Mucosa of rectum (tissue), 2 donors: ENCODE data around the gene MTCL1.

ENCODE experiments used
- H3K27ac ChIP-seq, 2 donors: one replicate each; pipeline ENCODE4 v1.7.0; 2013; ENCODE audit warnings: inconsistent platforms in 2 of 2, low read depth in 2 of 2, low read length in 2 of 2
- H3K27me3 ChIP-seq, 2 donors: one replicate each; pipeline ENCODE4 v1.7.0; 2013; ENCODE audit warnings: low read length in 2 of 2; ENCODE audit not compliant: control insufficient read depth in 2 of 2, insufficient read depth in 2 of 2
- H3K36me3 ChIP-seq, 2 donors: one replicate each; pipeline ENCODE4 v1.7.0; 2013; ENCODE audit warnings: low read length in 2 of 2; ENCODE audit not compliant: control insufficient read depth in 2 of 2, insufficient read depth in 2 of 2
- H3K4me1 ChIP-seq, 2 donors: one replicate each; pipeline ENCODE4 v1.7.0; 2013; ENCODE audit warnings: low read length in 2 of 2, mild to moderate bottlenecking in 1 of 2; ENCODE audit not compliant: control insufficient read depth in 2 of 2, insufficient read depth in 2 of 2
- H3K4me3 ChIP-seq, 2 donors: one replicate each; pipeline ENCODE4 v1.7.0; 2013; ENCODE audit warnings: low read length in 2 of 2
- H3K9ac ChIP-seq, 2 donors: one replicate each; pipeline ENCODE4 v1.7.0; 2013; ENCODE audit warnings: low read length in 2 of 2, low read depth in 1 of 2, mild to moderate bottlenecking in 1 of 2
- H3K9me3 ChIP-seq, 2 donors: one replicate each; pipeline ENCODE4 v1.7.0; 2013; ENCODE audit warnings: low read length in 2 of 2; ENCODE audit not compliant: control insufficient read depth in 2 of 2
- donor health status: healthy.
- donor health status: Normal muscosa, but diverticular disease.

The MTCL1 gene

GRCh38 chr18:8702668-8703067 is 2.7 kb upstream of the MTCL1 start:
- no peaks in the 10 kb centered on the region for H3K36me3 ChIP-seq
- H3K9me3 ChIP-seq, result no peaks in the 10 kb centered on the region
- no peak overlapping the region for H3K9ac ChIP-seq
- peaks cover 6 to 7% of the 10 kb centered on the region in 2 donors for H3K4me1 ChIP-seq
- no peak overlapping the region for H3K4me3 ChIP-seq
- H3K27me3 ChIP-seq, result peaks cover 17 to 24% of the 10 kb centered on the region in 2 donors
- no peak overlapping the region for H3K27ac ChIP-seq

- Histone ChIP-seq H3K9ac (no peak overlapping the region), H3K4me1 (peaks cover 6 to 7% of the 10 kb centered on the region in 2 donors), H3K27ac (no peak overlapping the region), H3K9me3 (no peaks in the 10 kb centered on the region), H3K36me3 (no peaks in the 10 kb centered on the region), H3K27me3 (peaks cover 21 to 29% of the 10 kb centered on the region in 2 donors), H3K4me3 (no peak overlapping the region)
Measured at GRCh38 chr18:8703092-8703709, 2.2 kb upstream of the MTCL1 start.

- no peak overlapping the region for H3K9ac ChIP-seq
- H3K36me3 ChIP-seq, result no peaks in the 10 kb centered on the region
- peak overlapping the region in 1 of 2 donors; percentile 72 for H3K4me3 ChIP-seq
- peaks cover 27 to 35% of the 10 kb centered on the region in 2 donors for H3K27me3 ChIP-seq
- H3K9me3 ChIP-seq, result no peaks in the 10 kb centered on the region
- H3K27ac ChIP-seq, result peak overlapping the region in 1 of 2 donors; percentile 67
- H3K4me1 ChIP-seq, result peaks cover 6 to 7% of the 10 kb centered on the region in 2 donors
Measured at GRCh38 chr18:8703781-8704301, 1.5 kb upstream of the MTCL1 start.

GRCh38 chr18:8704361-8705237 is 757 bp upstream of the MTCL1 start:
- no peaks in the 10 kb centered on the region for H3K36me3 ChIP-seq
- H3K4me3 ChIP-seq, result peak overlapping the region; percentile 65 to 72
- H3K9ac ChIP-seq, result peak overlapping the region; percentile 46 to 52
- no peaks in the 10 kb centered on the region for H3K9me3 ChIP-seq
- peaks cover 6 to 7% of the 10 kb centered on the region in 2 donors for H3K4me1 ChIP-seq
- peaks cover 29 to 38% of the 10 kb centered on the region in 2 donors for H3K27me3 ChIP-seq
- H3K27ac ChIP-seq, result peak overlapping the region; percentile 64 to 67

- Histone ChIP-seq H3K4me3 (peak overlapping the region; percentile 59), H3K9me3 (no peaks in the 10 kb centered on the region), H3K27ac (peak overlapping the region in 1 of 2 donors; percentile 23), H3K9ac (peak overlapping the region in 1 of 2 donors; percentile 43), H3K27me3 (peaks cover 25 to 38% of the 10 kb centered on the region in 2 donors), H3K36me3 (no peaks in the 10 kb centered on the region), H3K4me1 (peaks cover 6 to 7% of the 10 kb centered on the region in 2 donors)
Measured at GRCh38 chr18:8705961-8706790, 820 bp downstream of the MTCL1 start.

- Histone ChIP-seq H3K36me3 (no peaks in the 10 kb centered on the region), H3K27ac (peak overlapping the region in 1 of 2 donors; percentile 16), H3K27me3 (peaks cover 22 to 32% of the 10 kb centered on the region in 2 donors), H3K4me1 (peaks cover 6 to 7% of the 10 kb centered on the region in 2 donors), H3K9ac (peak overlapping the region; percentile 9 to 34), H3K4me3 (peak overlapping the region; percentile 59), H3K9me3 (no peaks in the 10 kb centered on the region)
Measured at GRCh38 chr18:8706791-8707555, 1.6 kb downstream of the MTCL1 start.

GRCh38 chr18:8707556-8708300 is 2.4 kb downstream of the MTCL1 start:
- Histone ChIP-seq H3K27ac (peak overlapping the region in 1 of 2 donors; percentile 16), H3K27me3 (peaks cover 22 to 32% of the 10 kb centered on the region in 2 donors), H3K9ac (no peak overlapping the region), H3K4me3 (peak overlapping the region in 1 of 2 donors; percentile 59), H3K9me3 (no peaks in the 10 kb centered on the region), H3K36me3 (no peaks in the 10 kb centered on the region), H3K4me1 (peaks cover 6 to 7% of the 10 kb centered on the region in 2 donors)

- Histone ChIP-seq H3K4me1 (peaks cover 6 to 7% of the 10 kb centered on the region in 2 donors), H3K27ac (no peak overlapping the region), H3K9ac (no peak overlapping the region), H3K27me3 (peaks cover 22 to 27% of the 10 kb centered on the region in 2 donors), H3K9me3 (no peaks in the 10 kb centered on the region), H3K4me3 (no peak overlapping the region), H3K36me3 (no peaks in the 10 kb centered on the region)
Measured at GRCh38 chr18:8708670-8709069, 3.3 kb downstream of the MTCL1 start.
